Activated naive CD8-positive, alpha-beta T cell treated with anti-CD3 and anti-CD28 coated beads, Interleukin-2, amount 50 U/mL, for 24 hours (primary cell): Measurements from ENCODE around the gene PTPN23.
"Not testable (repeated sequence)": the region's sequence is repeated elsewhere in the genome, so short reads cannot be mapped to it uniquely, and the experiment has no call there.

Experiments used
- ATAC-seq: fragments of 150-1000 bp; cut with Tn5 transposase; one replicate; pipeline ENCODE4 v1.10.0; 2021
- DNase-seq: peaks from one replicate; pipeline ENCODE4 v3.0.0; 2021
- H3K27ac Mint-ChIP-seq: one replicate; pipeline ENCODE4 v1.8.0; 2021; ENCODE audit warnings: mild to moderate bottlenecking, mixed read lengths
- H3K27me3 Mint-ChIP-seq: one replicate; pipeline ENCODE4 v1.8.0; 2021; ENCODE audit warnings: mixed read lengths
- H3K36me3 Mint-ChIP-seq: one replicate; pipeline ENCODE4 v1.8.0; 2021; ENCODE audit warnings: low read depth, mixed read lengths
- H3K4me1 Mint-ChIP-seq: one replicate; pipeline ENCODE4 v1.8.0; 2021; ENCODE audit warnings: mixed read lengths
- H3K4me3 Mint-ChIP-seq: one replicate; pipeline ENCODE4 v1.8.0; 2021; ENCODE audit warnings: mild to moderate bottlenecking, moderate library complexity, mixed read lengths
- H3K9me3 Mint-ChIP-seq: one replicate; pipeline ENCODE4 v1.8.0; 2021; ENCODE audit warnings: mixed read lengths

Gene PTPN23

GRCh38 chr3:47455806-47456452 is 75.1 kb downstream of the PTPN23 start:
- Mint-ChIP-seq H3K9me3 (peaks cover 6% of the 10 kb centered on the region), H3K27ac (no peak overlapping the region), H3K4me1 (peaks cover 25% of the 10 kb centered on the region), H3K4me3 (no peak overlapping the region), H3K36me3 (peaks cover 14% of the 10 kb centered on the region), H3K27me3 (no peaks in the 10 kb centered on the region)
- ATAC-seq: no peak
- DNase-seq: no peak

DNA sequence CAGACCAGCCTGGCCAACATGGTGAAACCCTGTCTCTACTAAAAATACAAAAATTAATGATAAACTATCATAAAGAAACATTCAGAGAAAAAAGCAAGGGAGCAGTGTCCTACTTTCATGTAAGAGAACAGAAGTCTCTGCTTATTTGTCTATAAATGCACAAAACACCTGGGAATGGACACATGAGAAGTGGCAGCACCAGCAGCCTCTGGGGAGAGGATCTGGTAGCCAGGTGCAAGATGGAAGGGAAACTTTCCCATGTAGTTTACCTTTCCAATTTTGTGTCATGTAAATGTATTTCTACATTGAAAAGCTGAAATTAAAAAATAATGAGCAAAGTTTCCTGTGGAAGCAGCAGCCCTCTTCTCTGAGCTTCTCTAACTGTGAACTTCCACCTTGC is 76.2 kb downstream of the PTPN23 start:
- Mint-ChIP-seq H3K9me3 (peaks cover 6% of the 10 kb centered on the region), H3K4me3 (no peak overlapping the region), H3K36me3 (peaks cover 16% of the 10 kb centered on the region), H3K27me3 (no peaks in the 10 kb centered on the region), H3K27ac (no peak overlapping the region), H3K4me1 (peaks cover 23% of the 10 kb centered on the region)
- DNase-seq (no peak), ATAC-seq (no peak)

- ATAC-seq, H3K4me3 Mint-ChIP-seq, H3K27me3 Mint-ChIP-seq, DNase-seq, H3K9me3 Mint-ChIP-seq, H3K27ac Mint-ChIP-seq: not testable (repeated sequence)
- H3K4me1 Mint-ChIP-seq: peaks cover 33% of the 10 kb centered on the region
- peaks cover 21% of the 10 kb centered on the region for H3K36me3 Mint-ChIP-seq
Observed at GRCh38 chr3:47459534-47460085, 78.8 kb downstream of the PTPN23 start.
